Measurements from ENCODE around the gene BEAN1.

Gene BEAN1

DNA sequence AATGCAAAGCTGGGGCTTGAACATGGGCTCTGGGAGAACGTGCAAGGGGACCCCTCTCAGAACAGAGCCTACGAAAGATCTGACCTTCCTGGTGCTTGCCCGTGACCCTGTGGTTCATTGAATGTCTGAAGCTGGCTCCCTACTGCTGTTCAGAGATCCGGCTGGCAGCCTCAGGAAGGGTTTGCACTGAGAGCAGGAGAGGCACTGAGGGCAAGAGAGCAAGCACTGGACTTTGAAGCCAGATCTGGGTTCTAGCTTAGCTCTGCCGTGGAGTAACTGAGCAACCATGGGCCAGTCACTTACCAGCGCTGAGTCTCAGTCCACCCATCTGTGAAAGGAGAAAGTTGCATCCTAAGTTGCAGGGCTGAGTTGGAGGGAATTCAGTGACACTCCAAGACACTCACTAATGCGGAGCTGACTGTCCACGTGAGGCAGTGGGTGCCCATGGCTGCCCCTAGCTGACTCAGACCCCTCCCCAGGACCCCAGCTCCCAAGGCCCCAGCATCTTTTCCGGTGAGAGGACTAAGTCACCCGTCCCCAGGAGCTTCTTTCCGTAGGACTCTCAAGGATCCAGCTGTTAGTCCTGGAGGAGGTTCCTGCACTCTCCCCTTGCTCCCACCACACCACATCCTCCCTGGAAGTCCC lies 41.3 kb downstream of the BEAN1 start:
- no peak overlapping the region for H3K4me3 ChIP-seq (replicated peaks; ENCODE audit: low read depth, low read length)
- no peak for DNase-seq (ENCODE audit: extremely low read depth, low read depth)
- TF ChIP-seq, protein P1, sequence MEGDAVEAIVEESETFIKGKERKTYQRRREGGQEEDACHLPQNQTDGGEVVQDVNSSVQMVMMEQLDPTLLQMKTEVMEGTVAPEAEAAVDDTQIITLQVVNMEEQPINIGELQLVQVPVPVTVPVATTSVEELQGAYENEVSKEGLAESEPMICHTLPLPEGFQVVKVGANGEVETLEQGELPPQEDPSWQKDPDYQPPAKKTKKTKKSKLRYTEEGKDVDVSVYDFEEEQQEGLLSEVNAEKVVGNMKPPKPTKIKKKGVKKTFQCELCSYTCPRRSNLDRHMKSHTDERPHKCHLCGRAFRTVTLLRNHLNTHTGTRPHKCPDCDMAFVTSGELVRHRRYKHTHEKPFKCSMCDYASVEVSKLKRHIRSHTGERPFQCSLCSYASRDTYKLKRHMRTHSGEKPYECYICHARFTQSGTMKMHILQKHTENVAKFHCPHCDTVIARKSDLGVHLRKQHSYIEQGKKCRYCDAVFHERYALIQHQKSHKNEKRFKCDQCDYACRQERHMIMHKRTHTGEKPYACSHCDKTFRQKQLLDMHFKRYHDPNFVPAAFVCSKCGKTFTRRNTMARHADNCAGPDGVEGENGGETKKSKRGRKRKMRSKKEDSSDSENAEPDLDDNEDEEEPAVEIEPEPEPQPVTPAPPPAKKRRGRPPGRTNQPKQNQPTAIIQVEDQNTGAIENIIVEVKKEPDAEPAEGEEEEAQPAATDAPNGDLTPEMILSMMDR (IDR thresholded peaks at IDR 0.05; ENCODE audit: low read depth, low read length, missing control alignments) = no peak

DNA sequence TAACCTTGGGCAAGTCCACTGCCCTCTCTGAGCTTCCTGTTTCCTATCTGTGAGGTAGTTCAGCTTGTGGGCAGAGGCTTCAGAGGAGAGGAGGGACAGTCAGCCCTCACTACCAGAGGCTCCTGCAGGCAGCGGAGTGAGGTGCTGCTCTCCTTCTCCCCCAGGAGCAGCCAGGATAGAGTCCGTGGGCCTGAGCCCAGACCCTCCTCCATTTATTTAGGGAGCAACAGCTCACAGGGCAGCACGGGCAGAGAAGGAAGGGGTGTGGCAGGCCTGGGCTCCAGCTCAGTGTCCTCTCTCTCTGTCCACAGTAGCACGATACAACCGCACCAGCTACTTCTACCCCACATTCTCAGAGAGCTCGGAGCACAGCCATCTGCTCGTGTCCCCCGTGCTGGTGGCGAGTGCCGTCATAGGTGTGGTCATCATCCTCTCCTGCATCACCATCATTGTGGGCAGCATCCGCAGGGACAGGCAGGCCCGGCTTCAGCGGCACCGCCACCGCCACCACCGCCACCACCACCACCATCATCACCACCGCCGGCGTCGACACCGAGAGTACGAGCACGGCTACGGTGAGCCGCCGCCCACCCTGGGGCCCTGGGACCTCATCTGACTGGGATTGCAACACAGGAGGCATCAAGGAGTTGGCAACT lies 42.3 kb downstream of the BEAN1 start:
- DNase-seq (ENCODE audit: extremely low read depth, low read depth) = no peak
- no peak overlapping the region for H3K4me3 ChIP-seq (replicated peaks; ENCODE audit: low read depth, low read length)

DNA sequence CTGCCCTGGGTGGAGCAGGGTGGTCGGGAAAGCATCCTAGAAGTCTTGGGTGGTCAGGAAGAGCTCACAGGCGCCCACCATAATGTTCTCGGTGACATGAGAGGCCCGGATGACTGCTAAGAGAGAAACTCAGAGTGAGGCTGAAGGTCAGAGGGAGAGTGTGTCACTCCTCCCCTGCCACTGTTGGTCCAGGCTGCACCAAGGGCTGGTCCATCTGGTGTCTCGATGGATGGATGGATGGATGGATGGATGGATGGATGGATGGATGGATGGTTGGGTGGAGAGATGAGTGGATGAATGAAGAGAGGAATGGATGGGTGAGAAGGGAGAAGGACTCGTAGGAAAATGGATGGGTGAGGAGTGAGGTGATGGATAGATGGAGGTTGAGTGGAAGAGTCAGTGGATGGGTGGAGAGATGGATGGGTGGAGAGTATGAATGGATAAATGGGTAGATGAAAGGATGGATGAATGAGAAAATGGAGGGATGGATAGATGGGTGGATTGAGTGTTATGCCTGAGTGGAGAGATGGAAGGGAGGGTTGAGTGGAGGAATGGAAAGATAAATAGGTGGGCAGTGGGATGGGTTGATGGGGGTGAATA lies 43.0 kb downstream of the BEAN1 start:
- no peak overlapping the region for H3K4me3 ChIP-seq (replicated peaks; ENCODE audit: low read depth, low read length)
- TF ChIP-seq, protein P1 (IDR thresholded peaks at IDR 0.05; ENCODE audit: low read depth, low read length, missing control alignments) = no peak

More for the DNA sequence above, 42.3 kb downstream of the BEAN1 start:
- TF ChIP-seq, protein P1 (IDR thresholded peaks at IDR 0.05; ENCODE audit: low read depth, low read length, missing control alignments) = no peak

DNA sequence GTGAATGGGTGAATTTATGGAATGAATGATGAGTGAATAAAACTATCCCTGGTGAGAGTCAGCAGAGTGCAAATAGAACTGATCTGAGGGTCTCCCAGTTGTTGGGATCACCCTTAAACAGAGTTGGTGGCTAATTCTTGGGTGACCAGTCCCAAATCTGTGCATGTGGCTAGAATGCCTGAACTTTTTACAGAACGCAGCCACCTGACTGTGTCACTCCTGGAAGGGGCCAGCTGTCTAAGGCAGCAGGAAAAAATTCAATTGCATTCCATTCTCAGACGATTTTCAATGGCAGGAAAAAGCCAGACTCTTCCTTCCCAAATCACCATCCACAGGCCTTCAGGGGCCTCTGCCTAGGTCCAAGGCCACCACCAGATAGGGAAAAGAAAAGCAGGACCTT lies 43.5 kb downstream of the BEAN1 start:
- H3K4me3 ChIP-seq (replicated peaks; ENCODE audit: low read depth, low read length) = no peak overlapping the region
- DNase-seq (ENCODE audit: extremely low read depth, low read depth) = no peak
- TF ChIP-seq, protein P1 (IDR thresholded peaks at IDR 0.05; ENCODE audit: low read depth, low read length, missing control alignments) = no peak

More for the DNA sequence above, 43.0 kb downstream of the BEAN1 start:
- DNase-seq (ENCODE audit: extremely low read depth, low read depth) = no peak

DNA sequence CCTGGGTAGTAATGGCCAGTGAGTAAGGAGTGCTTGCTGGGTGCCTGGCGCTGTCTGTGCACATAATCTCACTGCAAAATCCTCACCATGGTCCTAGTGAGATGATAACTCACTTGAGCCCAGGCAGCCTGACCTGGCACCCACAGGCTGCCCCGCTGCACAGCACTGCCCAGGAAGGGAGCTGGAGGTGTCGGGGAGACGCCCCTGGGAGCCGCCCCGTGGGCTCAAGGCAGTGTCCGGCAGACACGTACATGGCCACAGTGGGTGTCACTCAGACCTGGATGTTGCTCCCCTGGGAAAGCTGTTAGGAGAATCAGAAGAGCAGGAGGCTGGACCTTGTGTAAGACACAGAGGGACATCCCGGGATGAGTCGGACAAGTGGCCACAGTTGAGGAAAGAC lies 44.2 kb downstream of the BEAN1 start:
- TF ChIP-seq, protein P1 (IDR thresholded peaks at IDR 0.05; ENCODE audit: low read depth, low read length, missing control alignments) = no peak
- no peak overlapping the region for H3K4me3 ChIP-seq (replicated peaks; ENCODE audit: low read depth, low read length)
- DNase-seq (ENCODE audit: extremely low read depth, low read depth) = no peak

DNA sequence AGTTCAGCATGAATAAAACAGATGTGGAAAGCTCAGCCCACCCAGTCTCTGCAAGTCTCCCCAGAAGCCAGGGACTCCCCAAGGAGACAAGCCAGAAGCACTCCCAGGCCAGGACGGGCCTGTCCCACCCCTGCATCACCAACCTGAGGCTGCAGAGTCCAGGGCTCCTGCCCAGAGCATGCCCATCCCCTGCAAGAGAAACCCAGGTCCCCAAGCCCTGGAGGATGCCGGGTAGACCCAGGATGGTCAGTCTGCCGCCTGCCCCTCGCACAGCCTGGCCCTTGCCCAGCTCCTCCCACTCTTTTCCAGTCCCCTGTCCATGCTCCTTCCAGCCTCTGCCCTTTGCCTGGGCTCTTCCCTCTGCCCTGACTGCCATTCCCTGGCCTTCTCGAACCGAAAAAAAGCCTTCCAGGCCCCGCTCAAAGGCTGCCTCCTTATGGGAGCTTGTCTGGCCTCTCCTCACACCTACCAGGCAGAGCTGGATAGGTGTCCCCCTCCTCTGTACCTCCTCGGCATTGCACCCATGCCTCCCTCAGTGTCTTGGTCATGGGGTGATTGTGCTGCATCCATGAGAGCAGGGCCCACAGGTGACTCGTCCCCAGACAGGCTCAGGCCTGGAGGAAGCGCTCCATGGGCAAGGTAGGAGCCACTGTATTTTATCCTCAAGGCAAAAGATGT lies 44.8 kb downstream of the BEAN1 start:
- DNase-seq (ENCODE audit: extremely low read depth, low read depth) = no peak

More for the DNA sequence above, 44.8 kb downstream of the BEAN1 start:
- no peak overlapping the region for H3K4me3 ChIP-seq (replicated peaks; ENCODE audit: low read depth, low read length)
- TF ChIP-seq, protein P1 (IDR thresholded peaks at IDR 0.05; ENCODE audit: low read depth, low read length, missing control alignments) = no peak

Measured in HFF-Myc (cell line).